HCT116 (cell line): ENCODE measurements around the gene STT3B.

Experiments
- EZH2phosphoT487 ChIP-seq: fragments of 200-600 bp; IDR thresholded peaks from 2 replicates; pipeline ENCODE4 v1.6.1; 2018; ENCODE audit warnings: antibody characterized with exemption, borderline replicate concordance
- JUND ChIP-seq: IDR thresholded peaks from 2 replicates; pipeline ENCODE4 v1.6.1; 2012
- POLR2A ChIP-seq: IDR thresholded peaks from 2 replicates; pipeline ENCODE4 v1.7.0; 2011; ENCODE audit warnings: borderline replicate concordance; ENCODE audit not compliant: insufficient read depth, insufficient read length; ENCODE audit errors: extremely low read depth
- SP1 ChIP-seq: IDR thresholded peaks from 2 replicates; pipeline ENCODE4 v1.6.1; 2012; ENCODE audit warnings: low read depth
- SRF ChIP-seq: IDR thresholded peaks from 2 replicates; pipeline ENCODE4 v1.6.1; 2012; ENCODE audit warnings: low read depth
- ZBTB33 ChIP-seq: IDR thresholded peaks from 2 replicates; pipeline ENCODE4 v1.6.1; 2011; ENCODE audit warnings: mild to moderate bottlenecking, low read length, moderate library complexity; ENCODE audit not compliant: insufficient replicate concordance; ENCODE audit errors: extremely low read depth
- ZFX ChIP-seq: fragments of 450-650 bp; IDR thresholded peaks from 2 replicates; pipeline ENCODE4 v1.6.1; 2017
- ZNF274 ChIP-seq: fragments of 200-500 bp; sonication (Bioruptor generic); IDR thresholded peaks from 2 replicates; pipeline ENCODE4 v1.6.1; 2014; ENCODE audit warnings: mild to moderate bottlenecking, low read depth, low read length, inconsistent platforms
- TF ChIP-seq, protein P1 (sequence below), 3 experiments: fragments of 200-600 bp in 1 of 3; sonication (generic) in 1 of 3; IDR thresholded peaks in 2 of 3; conservative IDR thresholded peaks in 1 of 3; 2 replicates each; pipeline ENCODE4 v1.5.1; 2012 to 2017; ENCODE audit warnings: low read depth in 2 of 3, low read length in 2 of 3, antibody characterized with exemption in 1 of 3, borderline replicate concordance in 1 of 3, control low read depth in 1 of 3, mild to moderate bottlenecking in 1 of 3, mixed read lengths in 1 of 3, mixed run types in 1 of 3, moderate library complexity in 1 of 3; ENCODE audit not compliant: insufficient read depth in 1 of 3

- TF ChIP-seq ZNF274: peak; percentile 14; the same call in 1 of the 2 replicates
- TF ChIP-seq SRF: no peak
- TF ChIP-seq, protein P1, sequence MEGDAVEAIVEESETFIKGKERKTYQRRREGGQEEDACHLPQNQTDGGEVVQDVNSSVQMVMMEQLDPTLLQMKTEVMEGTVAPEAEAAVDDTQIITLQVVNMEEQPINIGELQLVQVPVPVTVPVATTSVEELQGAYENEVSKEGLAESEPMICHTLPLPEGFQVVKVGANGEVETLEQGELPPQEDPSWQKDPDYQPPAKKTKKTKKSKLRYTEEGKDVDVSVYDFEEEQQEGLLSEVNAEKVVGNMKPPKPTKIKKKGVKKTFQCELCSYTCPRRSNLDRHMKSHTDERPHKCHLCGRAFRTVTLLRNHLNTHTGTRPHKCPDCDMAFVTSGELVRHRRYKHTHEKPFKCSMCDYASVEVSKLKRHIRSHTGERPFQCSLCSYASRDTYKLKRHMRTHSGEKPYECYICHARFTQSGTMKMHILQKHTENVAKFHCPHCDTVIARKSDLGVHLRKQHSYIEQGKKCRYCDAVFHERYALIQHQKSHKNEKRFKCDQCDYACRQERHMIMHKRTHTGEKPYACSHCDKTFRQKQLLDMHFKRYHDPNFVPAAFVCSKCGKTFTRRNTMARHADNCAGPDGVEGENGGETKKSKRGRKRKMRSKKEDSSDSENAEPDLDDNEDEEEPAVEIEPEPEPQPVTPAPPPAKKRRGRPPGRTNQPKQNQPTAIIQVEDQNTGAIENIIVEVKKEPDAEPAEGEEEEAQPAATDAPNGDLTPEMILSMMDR (IDR thresholded peaks at IDR 0.05 in 2 of 3, conservative IDR thresholded peaks at IDR 0.05 in 1 of 3; ENCODE audit: borderline replicate concordance in 1 of 3, insufficient read depth in 1 of 3, low read depth in 2 of 3, low read length in 2 of 3): no peak
- no peak for TF ChIP-seq JUND
- no peak for TF ChIP-seq SP1
- TF ChIP-seq ZFX: no peak
- TF ChIP-seq POLR2A: no peak
- TF ChIP-seq ZBTB33: no peak
- no peak for TF ChIP-seq EZH2phosphoT487
Measured at GRCh38 chr3:31491660-31492059, 41.1 kb upstream of the STT3B start.
